Fibroblast of pulmonary artery (primary cell): ENCODE measurements around the gene SLC25A48.
"Not testable (repeated sequence)": the region's sequence is repeated elsewhere in the genome, so short reads cannot be mapped to it uniquely, and the experiment has no call there.

Source experiments
- DNase-seq: peaks from one replicate; pipeline ENCODE4 v3.0.0-alpha.2; 2010; ENCODE audit warnings: low read depth
- H3K4me3 ChIP-seq: replicated peaks from 2 replicates; pipeline ENCODE4 v1.5.1; 2011; ENCODE audit warnings: low read depth, mild to moderate bottlenecking, control low read depth, low read length, moderate library complexity
- TF ChIP-seq, protein P1 (sequence below): IDR thresholded peaks from 2 replicates; pipeline ENCODE4 v1.5.1; 2011; ENCODE audit warnings: mild to moderate bottlenecking, control low read depth, low read length, inconsistent platforms; ENCODE audit errors: missing control alignments

The SLC25A48 gene

GRCh38 chr5:135833961-135834638 is 363 bp upstream of the SLC25A48 start:
- H3K4me3 ChIP-seq: peak overlapping the region; percentile 17
- TF ChIP-seq, protein P1, sequence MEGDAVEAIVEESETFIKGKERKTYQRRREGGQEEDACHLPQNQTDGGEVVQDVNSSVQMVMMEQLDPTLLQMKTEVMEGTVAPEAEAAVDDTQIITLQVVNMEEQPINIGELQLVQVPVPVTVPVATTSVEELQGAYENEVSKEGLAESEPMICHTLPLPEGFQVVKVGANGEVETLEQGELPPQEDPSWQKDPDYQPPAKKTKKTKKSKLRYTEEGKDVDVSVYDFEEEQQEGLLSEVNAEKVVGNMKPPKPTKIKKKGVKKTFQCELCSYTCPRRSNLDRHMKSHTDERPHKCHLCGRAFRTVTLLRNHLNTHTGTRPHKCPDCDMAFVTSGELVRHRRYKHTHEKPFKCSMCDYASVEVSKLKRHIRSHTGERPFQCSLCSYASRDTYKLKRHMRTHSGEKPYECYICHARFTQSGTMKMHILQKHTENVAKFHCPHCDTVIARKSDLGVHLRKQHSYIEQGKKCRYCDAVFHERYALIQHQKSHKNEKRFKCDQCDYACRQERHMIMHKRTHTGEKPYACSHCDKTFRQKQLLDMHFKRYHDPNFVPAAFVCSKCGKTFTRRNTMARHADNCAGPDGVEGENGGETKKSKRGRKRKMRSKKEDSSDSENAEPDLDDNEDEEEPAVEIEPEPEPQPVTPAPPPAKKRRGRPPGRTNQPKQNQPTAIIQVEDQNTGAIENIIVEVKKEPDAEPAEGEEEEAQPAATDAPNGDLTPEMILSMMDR: peak; percentile 67
- peak; percentile 34 for DNase-seq

DNA sequence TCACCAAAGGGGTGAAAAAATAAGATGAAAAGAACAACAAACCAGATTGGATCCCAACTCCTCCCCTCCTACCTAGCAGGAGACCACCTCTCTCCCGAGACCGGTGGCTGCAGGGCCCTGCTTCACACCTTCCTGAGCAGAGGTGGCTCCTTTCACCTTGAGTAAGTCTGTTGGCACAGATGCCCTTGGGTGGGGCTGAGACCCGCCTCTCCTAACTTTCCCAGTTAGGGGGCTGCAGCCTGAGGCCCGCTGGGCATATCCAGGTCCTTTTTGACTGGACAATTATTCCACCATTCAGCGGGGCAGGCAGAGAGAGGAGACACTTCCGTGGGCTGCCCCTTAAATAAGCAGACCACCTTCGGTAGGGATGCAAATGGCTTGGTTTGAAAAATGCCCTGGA is 1.3 kb downstream of the SLC25A48 start:
- no peak overlapping the region for H3K4me3 ChIP-seq
- TF ChIP-seq, protein P1: no peak
- no peak for DNase-seq

DNA sequence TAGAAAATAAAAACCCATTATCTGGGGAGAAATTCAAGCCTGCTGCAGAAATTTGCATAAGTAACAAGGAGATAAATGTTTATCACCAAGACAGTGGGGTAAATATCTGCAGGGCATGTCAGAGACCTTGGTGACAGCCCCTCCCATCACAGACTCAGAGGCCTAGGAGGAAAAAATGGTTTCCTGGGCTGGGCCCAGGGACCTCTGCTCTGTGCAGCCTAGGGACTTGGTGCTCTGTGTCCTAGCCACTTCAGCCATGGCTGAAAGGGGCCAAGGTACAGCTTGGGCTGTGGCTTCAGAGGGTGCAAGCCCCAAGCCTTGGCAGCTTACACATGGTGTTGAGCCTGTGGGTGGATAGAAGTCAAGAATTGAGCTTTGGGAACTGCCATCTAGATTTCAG is 3.9 kb downstream of the SLC25A48 start:
- DNase-seq, H3K4me3 ChIP-seq: not testable (repeated sequence)

DNA sequence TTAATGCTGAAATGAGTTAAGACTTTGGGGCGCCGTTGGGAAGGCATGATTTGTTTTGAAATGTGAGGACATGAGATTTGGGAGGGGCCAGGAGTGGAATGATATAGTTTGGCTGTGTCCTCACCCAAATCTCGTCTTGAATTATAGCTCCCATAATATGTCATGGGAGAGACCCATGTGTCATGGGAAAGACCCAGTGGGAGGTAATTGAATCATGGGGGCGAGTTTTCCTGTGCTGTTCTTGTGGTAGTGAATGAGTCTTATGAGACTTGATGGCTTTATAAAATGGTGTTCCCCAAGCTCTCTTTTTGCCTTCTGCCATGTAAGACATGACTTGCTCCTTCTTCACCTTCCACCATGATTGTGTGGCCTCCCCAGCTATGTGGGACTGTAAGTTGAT is 5.1 kb downstream of the SLC25A48 start:
- TF ChIP-seq, protein P1: no peak
- H3K4me3 ChIP-seq: no peak overlapping the region
- no peak for DNase-seq

DNA sequence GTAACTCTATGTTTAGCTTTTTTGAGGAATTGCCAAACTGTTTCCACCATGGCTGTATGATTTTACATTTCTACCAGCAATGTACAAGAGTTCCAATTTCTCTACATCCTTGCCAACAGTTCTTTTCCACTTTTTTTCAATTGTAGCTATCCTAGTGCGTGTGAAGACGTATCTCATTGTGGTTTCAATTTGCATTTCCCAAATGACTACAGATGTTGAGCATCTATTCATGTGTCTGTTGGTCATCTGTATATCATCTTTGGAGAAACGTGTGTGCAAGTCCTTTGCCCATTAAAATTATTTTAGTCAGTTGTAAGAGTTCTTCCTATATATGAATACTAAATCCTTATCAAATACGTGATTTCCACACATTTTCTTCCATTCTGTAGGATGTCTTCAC is 6.5 kb downstream of the SLC25A48 start:
- TF ChIP-seq, protein P1: no peak
- no peak for DNase-seq
- no peak overlapping the region for H3K4me3 ChIP-seq

- TF ChIP-seq, protein P1: no peak
- no peak for DNase-seq
- no peak overlapping the region for H3K4me3 ChIP-seq
Observed at GRCh38 chr5:135842737-135843136, 8.3 kb downstream of the SLC25A48 start.

DNA sequence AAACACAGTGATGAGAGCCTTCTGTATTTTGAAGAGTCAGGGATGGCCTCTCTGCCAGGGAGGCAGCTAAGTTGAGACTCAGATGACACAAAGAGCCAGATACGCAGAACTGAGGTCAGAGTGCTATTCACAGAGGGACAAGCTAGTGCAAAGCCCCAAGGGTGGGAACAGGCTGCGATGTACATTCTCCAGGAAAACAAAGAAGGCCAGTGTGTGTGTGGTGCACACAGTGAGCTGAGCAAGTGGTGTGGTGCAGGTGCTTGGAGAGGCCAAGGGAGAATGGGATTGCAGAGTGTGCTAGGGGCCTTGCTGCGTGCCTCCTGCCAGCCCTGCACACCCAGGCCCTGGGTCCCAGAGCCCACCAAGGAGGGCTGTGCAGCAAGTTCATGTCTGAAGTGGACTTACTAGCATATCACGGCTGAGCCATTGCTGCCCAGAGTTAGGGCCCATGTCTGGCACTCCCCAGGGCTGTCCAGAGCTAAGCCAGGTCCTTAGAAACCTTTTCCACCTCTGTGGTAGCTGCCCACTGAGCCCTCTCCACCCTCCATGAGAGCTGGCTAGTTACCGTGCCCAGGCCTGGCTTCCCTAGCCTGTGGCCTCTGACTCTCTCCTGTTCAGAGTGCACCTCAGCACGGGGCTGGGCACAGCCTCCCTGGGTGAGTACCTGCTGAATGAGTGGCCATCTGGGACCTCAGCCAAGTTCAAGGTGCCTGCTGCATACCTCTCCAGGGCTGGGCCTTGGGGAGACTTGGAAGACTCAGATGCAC is 9.3 kb downstream of the SLC25A48 start:
- no peak overlapping the region for H3K4me3 ChIP-seq
- TF ChIP-seq, protein P1: no peak
- DNase-seq: no peak
